Progenitor cell of endocrine pancreas (in vitro differentiated cells): ENCODE data around the gene EGFR. TPM values are rescaled to one million over a fixed set of nuclear protein-coding genes. Genes with fewer than 3 reads are reported as not detected.

ENCODE experiments used
- DNase-seq: peaks from one replicate; pipeline ENCODE4 v3.0.0; 2021; ENCODE audit warnings: low spot score; ENCODE audit not compliant: unreplicated experiment
- H3K27ac Mint-ChIP-seq: 2 replicates; pipeline ENCODE4 v1.8.0; 2021; ENCODE audit warnings: mild to moderate bottlenecking, moderate library complexity, mixed read lengths
- H3K27me3 Mint-ChIP-seq: 2 replicates; pipeline ENCODE4 v1.8.0; 2021; ENCODE audit warnings: mixed read lengths
- H3K36me3 Mint-ChIP-seq: 2 replicates; pipeline ENCODE4 v1.8.0; 2022; ENCODE audit warnings: mixed read lengths; ENCODE audit not compliant: insufficient read depth
- H3K4me1 Mint-ChIP-seq: 2 replicates; pipeline ENCODE4 v1.8.0; 2021; ENCODE audit warnings: low read depth, mixed read lengths
- H3K4me3 Mint-ChIP-seq: 2 replicates; pipeline ENCODE4 v1.8.0; 2021; ENCODE audit warnings: low read depth, mild to moderate bottlenecking, moderate library complexity, mixed read lengths
- H3K9me3 Mint-ChIP-seq: 2 replicates; pipeline ENCODE4 v1.8.0; 2021; ENCODE audit warnings: low read depth, mixed read lengths
- total RNA-seq: library from RNA; stranded (reverse); gene quantifications from 2 replicates; pipeline ENCODE4 v1.2.1, GENCODE V29; 2021
- TF ChIP-seq, protein P1 (sequence below): fragments of 200-600 bp; sonication (generic); IDR thresholded peaks from one replicate; pipeline ENCODE4 v1.5.0; 2021; ENCODE audit warnings: antibody characterized with exemption, mild to moderate bottlenecking; ENCODE audit not compliant: unreplicated experiment

The EGFR gene
- total RNA-seq, 1 donor from 2014 or later, result 43.8 TPM

DNA sequence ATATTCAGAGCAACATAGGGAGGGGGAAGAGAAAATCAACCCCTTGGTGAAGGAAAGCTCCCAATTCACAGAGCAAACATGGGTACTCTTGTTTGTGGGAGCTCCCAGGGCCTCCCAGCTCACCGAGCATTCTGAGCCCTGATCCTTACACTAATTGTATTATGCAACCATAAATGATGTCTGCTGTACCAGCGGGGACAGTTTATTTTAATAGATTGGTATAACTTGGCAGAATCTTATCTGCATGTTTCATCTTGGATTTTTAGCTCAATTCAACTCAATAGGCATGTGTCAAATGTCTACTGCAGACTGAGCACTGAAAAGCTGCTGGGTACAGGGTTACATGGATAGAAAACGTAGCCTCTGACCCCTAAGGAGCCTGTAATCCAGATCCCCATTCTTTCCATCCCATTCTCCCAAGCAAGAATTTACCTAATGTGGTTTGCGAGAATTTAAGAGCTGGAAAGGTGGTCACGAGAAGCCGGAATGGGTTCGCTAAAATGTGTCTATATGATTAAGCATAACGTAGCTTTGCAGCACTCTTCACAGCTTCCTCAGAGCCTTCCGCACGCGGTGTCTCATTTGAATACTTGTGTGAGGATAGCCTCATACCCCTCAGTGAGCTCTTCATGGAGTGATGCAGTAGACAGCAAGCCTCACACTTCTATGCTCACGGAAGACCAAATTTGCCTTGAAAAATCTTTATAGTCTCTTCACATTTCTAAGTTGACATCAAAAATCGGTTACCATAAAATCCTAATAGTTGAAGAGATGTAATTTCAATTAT lies 18.3 kb downstream of the EGFR start:
- TF ChIP-seq, protein P1, sequence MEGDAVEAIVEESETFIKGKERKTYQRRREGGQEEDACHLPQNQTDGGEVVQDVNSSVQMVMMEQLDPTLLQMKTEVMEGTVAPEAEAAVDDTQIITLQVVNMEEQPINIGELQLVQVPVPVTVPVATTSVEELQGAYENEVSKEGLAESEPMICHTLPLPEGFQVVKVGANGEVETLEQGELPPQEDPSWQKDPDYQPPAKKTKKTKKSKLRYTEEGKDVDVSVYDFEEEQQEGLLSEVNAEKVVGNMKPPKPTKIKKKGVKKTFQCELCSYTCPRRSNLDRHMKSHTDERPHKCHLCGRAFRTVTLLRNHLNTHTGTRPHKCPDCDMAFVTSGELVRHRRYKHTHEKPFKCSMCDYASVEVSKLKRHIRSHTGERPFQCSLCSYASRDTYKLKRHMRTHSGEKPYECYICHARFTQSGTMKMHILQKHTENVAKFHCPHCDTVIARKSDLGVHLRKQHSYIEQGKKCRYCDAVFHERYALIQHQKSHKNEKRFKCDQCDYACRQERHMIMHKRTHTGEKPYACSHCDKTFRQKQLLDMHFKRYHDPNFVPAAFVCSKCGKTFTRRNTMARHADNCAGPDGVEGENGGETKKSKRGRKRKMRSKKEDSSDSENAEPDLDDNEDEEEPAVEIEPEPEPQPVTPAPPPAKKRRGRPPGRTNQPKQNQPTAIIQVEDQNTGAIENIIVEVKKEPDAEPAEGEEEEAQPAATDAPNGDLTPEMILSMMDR, result no peak
- no peak overlapping the region for H3K27ac Mint-ChIP-seq
- H3K4me3 Mint-ChIP-seq, result no peak overlapping the region
- H3K36me3 Mint-ChIP-seq, result no peaks in the 10 kb centered on the region
- H3K4me1 Mint-ChIP-seq, result peaks cover 19% of the 10 kb centered on the region
- no peak for DNase-seq
- H3K9me3 Mint-ChIP-seq, result no peaks in the 10 kb centered on the region
- no peaks in the 10 kb centered on the region for H3K27me3 Mint-ChIP-seq

DNA sequence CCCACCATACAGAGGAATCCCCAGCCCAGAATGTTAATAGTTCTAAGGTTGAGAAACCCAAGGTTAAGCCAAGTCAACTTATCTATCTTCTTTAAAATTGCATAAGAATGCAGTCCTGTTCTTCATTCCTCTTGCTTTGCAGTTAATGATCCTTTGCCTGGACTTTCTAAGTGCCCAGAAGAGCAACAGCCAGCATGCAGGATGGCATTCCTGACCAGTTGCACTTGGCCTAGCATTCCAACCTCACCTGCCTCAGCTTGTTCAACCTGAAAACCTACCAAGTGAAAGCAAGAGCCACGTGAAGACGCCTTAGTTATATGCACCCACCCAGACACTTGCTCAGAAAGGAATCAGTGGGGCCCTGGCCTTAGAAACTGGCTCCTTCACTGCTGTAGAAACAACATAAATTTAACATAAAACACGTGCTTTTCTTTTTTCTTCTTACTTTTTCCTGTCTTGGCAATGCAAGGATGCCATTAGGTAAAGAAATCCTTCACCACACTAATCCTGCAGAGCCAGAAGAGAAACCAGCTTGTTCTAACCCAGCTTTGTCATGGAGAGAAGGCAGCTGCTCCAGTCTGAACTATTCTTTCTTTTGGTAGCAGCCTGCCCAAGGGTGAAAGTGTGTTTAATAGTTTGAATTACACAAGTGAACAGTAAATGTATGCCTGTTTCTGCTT lies 25.0 kb downstream of the EGFR start:
- no peak for DNase-seq
- TF ChIP-seq, protein P1, result no peak
- no peaks in the 10 kb centered on the region for H3K36me3 Mint-ChIP-seq
- H3K4me3 Mint-ChIP-seq, result no peak overlapping the region
- no peaks in the 10 kb centered on the region for H3K27me3 Mint-ChIP-seq
- no peaks in the 10 kb centered on the region for H3K9me3 Mint-ChIP-seq
- no peak overlapping the region for H3K27ac Mint-ChIP-seq
- peaks cover 4% of the 10 kb centered on the region for H3K4me1 Mint-ChIP-seq

DNA sequence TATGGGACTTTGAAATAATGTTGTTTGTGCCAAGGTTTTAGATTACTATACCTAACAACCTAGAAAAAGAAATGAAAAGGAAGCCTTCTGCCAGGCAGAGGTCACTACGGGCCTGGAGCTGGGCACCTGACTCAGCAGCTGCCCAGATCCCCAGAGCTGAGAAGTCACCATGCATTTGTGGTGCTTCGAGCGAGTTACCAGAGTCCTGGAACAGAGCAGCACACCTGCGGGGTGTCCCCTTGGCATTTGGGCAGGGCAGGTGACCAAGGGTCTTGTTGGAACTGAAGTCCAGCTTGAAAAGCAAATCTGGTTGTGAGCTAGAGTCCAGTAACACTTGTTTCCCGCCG lies 25.5 kb downstream of the EGFR start:
- Mint-ChIP-seq H3K27me3 (no peaks in the 10 kb centered on the region), H3K4me1 (peaks cover 4% of the 10 kb centered on the region), H3K27ac (no peak overlapping the region), H3K36me3 (no peaks in the 10 kb centered on the region), H3K9me3 (no peaks in the 10 kb centered on the region), H3K4me3 (no peak overlapping the region)
- DNase-seq, result no peak
- TF ChIP-seq, protein P1, result no peak

DNA sequence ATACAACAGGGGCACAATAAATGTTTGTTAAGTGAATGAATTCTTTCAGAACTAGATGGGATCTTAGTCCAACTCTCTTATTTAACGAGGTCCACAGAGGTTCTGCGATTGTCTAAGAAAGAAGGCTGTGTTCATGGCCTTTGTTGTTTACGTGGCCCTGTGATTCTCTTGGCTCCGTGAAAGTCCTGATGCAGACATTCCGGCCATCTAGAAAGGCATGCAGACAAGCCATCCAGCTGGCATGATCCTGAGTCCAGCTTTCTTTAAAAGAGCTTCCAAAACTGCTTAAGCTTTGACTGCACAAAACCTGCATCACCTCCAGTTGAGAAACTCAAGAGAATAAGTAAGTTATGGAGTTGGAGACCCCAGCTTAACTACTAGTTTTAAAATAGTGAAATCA lies 26.0 kb downstream of the EGFR start:
- H3K4me1 Mint-ChIP-seq, result peaks cover 3% of the 10 kb centered on the region
- H3K4me3 Mint-ChIP-seq, result no peak overlapping the region
- no peak for DNase-seq
- TF ChIP-seq, protein P1, result no peak
- H3K27ac Mint-ChIP-seq, result no peak overlapping the region
- no peaks in the 10 kb centered on the region for H3K9me3 Mint-ChIP-seq
- no peaks in the 10 kb centered on the region for H3K27me3 Mint-ChIP-seq
- no peaks in the 10 kb centered on the region for H3K36me3 Mint-ChIP-seq

DNA sequence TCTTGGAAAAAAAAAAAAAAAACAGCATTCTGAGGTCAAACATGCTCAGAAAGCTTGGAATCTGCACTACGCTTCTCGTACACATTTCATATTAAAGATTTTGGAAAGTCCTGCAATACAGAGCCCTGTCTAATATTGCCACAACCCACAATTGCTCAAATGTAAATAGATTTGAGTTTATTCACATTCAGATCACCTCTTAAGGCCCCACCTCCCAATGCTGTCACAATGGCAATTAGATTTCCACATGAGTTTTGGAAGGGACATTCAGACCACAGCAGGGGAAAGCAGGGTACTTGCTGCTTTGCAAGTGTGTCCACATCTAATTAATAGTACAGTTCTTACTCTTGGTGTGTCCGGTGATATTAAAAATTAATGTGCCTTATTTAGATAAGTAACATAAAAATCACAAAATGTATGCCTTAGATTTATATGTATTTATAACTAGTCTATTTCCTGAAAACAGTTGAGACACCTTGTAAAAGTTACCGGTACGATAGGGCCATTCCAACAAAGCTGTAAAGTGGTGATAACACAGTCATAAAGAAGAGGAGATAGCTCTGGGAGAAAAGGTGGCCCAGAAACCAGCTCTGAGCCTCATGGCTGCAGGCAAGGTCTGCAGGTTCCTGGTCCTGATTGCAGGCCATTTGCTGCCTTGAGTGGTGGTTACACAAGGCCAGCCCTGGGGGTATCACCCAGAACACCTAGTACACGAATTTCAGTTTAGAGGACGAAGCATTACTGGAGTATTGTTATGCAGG lies 27.9 kb downstream of the EGFR start:
- Mint-ChIP-seq H3K4me3 (no peak overlapping the region), H3K27ac (no peak overlapping the region), H3K27me3 (no peaks in the 10 kb centered on the region), H3K9me3 (no peaks in the 10 kb centered on the region), H3K4me1 (peaks cover 3% of the 10 kb centered on the region), H3K36me3 (peaks cover 2% of the 10 kb centered on the region)
- TF ChIP-seq, protein P1, result no peak
- DNase-seq, result no peak
